Occipital lobe (tissue), 3 donors: ENCODE measurements around the gene EIF3F. TPM values are rescaled to one million over a fixed set of nuclear protein-coding genes. Genes with fewer than 3 reads are reported as not detected.

Source experiments
- DNase-seq: peaks from one replicate; lab custom pipeline; 2025; lab: John Stamatoyannopoulos, UW
- small RNA-seq: library from RNA; depleted of rRNA; stranded (forward); fragments of <200 nt; gene quantifications from one replicate; pipeline ENCODE3, GENCODE V24; 2014
- total RNA-seq: library from RNA; depleted of rRNA; stranded (reverse); fragments of >200 nt; gene quantifications from one replicate; pipeline ENCODE4 v1.2.3, GENCODE V29; 2014

Gene EIF3F
- total RNA-seq, 1 donor from 2014 or later = 187 TPM

- DNase-seq = no peak
Measured at GRCh38 chr11:8038811-8039529, 51.8 kb downstream of the EIF3F start.

- DNase-seq = no peak
Measured at GRCh38 chr11:8039530-8040260, 52.6 kb downstream of the EIF3F start.

- no peak for DNase-seq
Measured at GRCh38 chr11:8040261-8040920, 53.3 kb downstream of the EIF3F start.

GRCh38 chr11:8040921-8041285 lies 53.8 kb downstream of the EIF3F start:
- no peak for DNase-seq

GRCh38 chr11:8041576-8041975 lies 54.4 kb downstream of the EIF3F start:
- DNase-seq = no peak

- DNase-seq = no peak
Measured at GRCh38 chr11:8043756-8044155, 56.6 kb downstream of the EIF3F start.

- no peak for DNase-seq
Measured at GRCh38 chr11:8045839-8046238, 58.7 kb downstream of the EIF3F start.

GRCh38 chr11:8047382-8047781 lies 60.2 kb downstream of the EIF3F start:
- DNase-seq = no peak

- DNase-seq = no peak
Measured at GRCh38 chr11:8049084-8049483, 61.9 kb downstream of the EIF3F start.

Small RNAs within 50 kb of the gene (small RNA-seq; reads per million reads assigned to genes)
- gene COX6CP5 = not detected

Other genes with a start within 250 kb of the EIF3F start
- not detected for gene OR5P2, start 190.4 kb upstream of the EIF3F start, total RNA-seq
- gene OR5P3, start 156.5 kb upstream of the EIF3F start, total RNA-seq = not detected
- not detected for gene OR10A6, start 56.1 kb upstream of the EIF3F start, total RNA-seq
- gene OR10A3, start 45.6 kb upstream of the EIF3F start, total RNA-seq = not detected
- gene NLRP10, start 21.9 kb upstream of the EIF3F start, total RNA-seq = not detected
- gene TUB, start 93.9 kb downstream of the EIF3F start, total RNA-seq = 88.3 TPM
- gene RIC3, start 181.7 kb downstream of the EIF3F start, total RNA-seq = 55.7 TPM